ENCODE results near the gene PRPF40B. TPM values are rescaled to one million over a fixed set of nuclear protein-coding genes. Genes with fewer than 3 reads are reported as not detected.

Gene PRPF40B
- total RNA-seq (10 to 100 TPM; 12.7 to 25.5 (median 20.9) TPM), polyA plus RNA-seq (10 to 100 TPM; 12.0 to 21.1 TPM)
- long read RNA-seq, donor 1, partial matches to known transcripts = 19 of 80 reads
- long read RNA-seq, donor 1, other reads (novel, unspliced or antisense) = 60 of 80 reads
- long read RNA-seq, donor 2, partial matches to known transcripts = 20 of 102 reads
- long read RNA-seq, donor 2, other reads (novel, unspliced or antisense) = 80 of 102 reads
- long read RNA-seq, donor 3, partial matches to known transcripts = 8 of 46 reads
- long read RNA-seq, donor 3, other reads (novel, unspliced or antisense) = 36 of 46 reads

- intact Hi-C loops (cut with DNase I) = loop anchor here in 3 of 10 donors (1.0 to 10.0 kb wide), 5 partner anchors 41 to 221 kb away; partner anchors contain the start of genes BCDIN3D (in 1 of the 3) and MCRS1 (in 1 of the 3)
- H3K36me3 ChIP-seq = no peaks in the 10 kb centered on the region
Observed at GRCh38 chr12:49623142-49623904, at the start of gene PRPF40B. TSS of gene PRPF40B (plus strand) at chr12:49623561. CDS start at chr12:49623591, 30 bp downstream.

DNA sequence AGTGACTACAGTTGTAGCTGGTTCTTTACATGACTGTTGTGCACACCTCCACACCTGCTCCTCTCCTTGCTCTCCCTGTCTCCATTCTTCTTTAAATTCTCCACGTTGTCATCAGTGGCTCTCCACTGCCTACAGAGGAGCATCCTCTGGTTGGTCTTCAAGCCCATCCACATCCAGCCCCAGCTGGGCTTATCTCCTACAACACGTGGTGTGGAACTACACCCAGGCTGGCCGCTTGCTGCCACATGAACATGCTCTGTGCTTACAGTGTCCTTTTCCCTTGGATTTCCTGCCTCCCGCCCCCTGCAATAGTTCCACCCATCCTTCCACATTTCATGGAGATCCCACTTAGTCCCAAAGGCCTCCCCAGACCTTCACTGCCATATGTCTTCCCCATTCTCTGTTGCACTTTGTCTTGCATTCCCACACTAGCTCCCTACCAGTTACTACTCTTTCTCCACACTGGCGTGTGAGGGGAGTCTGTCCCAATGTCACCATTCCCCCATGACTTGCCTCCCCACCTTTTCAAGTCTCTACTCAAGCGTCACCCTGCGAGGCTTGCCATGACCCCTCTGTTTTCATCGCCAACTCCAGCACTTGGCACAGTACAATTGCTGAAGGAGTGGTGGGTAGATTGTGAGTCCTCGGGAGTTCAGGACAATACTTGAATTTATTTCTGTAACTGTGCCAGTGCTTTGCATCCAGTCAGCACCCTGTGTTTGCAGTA, 45.6 kb upstream of the PRPF40B start:
- WGBS, 4 donors = 58 to 66% (median 61%) methylated on average over 9 of the region's 9 CpGs
- no peak for TF ChIP-seq POLR2A (IDR thresholded peaks at IDR 0.05)
- ATAC-seq (no peak), DNase-seq (no peak)
- intact Hi-C loops (cut with DNase I) = loop anchor here in 1 of 10 donors (10.0 kb wide), 1 partner anchor 213 kb away; the partner anchor contains the start of gene SPATS2
- Histone ChIP-seq H3K27me3 (no peaks in the 10 kb centered on the region), H3K4me1 (peaks cover 0 to 32% (median 13%) of the 10 kb centered on the region in 12 donors), H3K27ac (no peak overlapping the region), H3K4me3 (no peak overlapping the region), H3K36me3 (peaks cover 0 to 27% (median 13%) of the 10 kb centered on the region in 9 donors), H3K9me3 (no peaks in the 10 kb centered on the region)

More at GRCh38 chr12:49623142-49623904, at the start of gene PRPF40B:
- Histone ChIP-seq H3K4me3 (peak within 1 kb of the TSS; percentile 38 to 75 (median 64)), H3K4me1 (peaks cover 0 to 25% (median 16%) of the 10 kb centered on the region in 12 donors), H3K27ac (peak within 1 kb of the TSS; percentile 43 to 94 (median 84)), H3K9me3 (no peaks in the 10 kb centered on the region), H3K27me3 (peaks cover 0 to 7% (median 0%) of the 10 kb centered on the region in 9 donors)
- 1 to 2% (median 1%) methylated on average over 25 to 76 of the region's 76 CpGs for WGBS, 4 donors
- TF ChIP-seq POLR2A (IDR thresholded peaks at IDR 0.05) (peak; percentile 63 to 93), CTCF (IDR thresholded peaks at IDR 0.05) (peak; percentile 22 to 65 (median 44))
- DNase-seq (peak; percentile 90 to 93 (median 91)), ATAC-seq (peak; percentile 86 to 91 (median 90))

- H3K4me3 ChIP-seq = no peak overlapping the region
- no peak for DNase-seq
- H3K4me1 ChIP-seq = peaks cover 0 to 41% (median 18%) of the 10 kb centered on the region in 12 donors
- H3K27me3 ChIP-seq = no peaks in the 10 kb centered on the region
- no peaks in the 10 kb centered on the region for H3K9me3 ChIP-seq
- intact Hi-C loops (cut with DNase I) = loop anchor here in 1 of 10 donors (10.0 kb wide), 1 partner anchor 214 kb away; the partner anchor contains the start of gene SPATS2
- no peak overlapping the region for H3K27ac ChIP-seq
- TF ChIP-seq CTCF (IDR thresholded peaks at IDR 0.05) (no peak), POLR2A (IDR thresholded peaks at IDR 0.05) (no peak)
- no peak for ATAC-seq
- peaks cover 0 to 25% (median 13%) of the 10 kb centered on the region in 9 donors for H3K36me3 ChIP-seq
- 79 to 89% (median 85%) methylated on average over 13 of the region's 13 CpGs for WGBS, 4 donors
Observed at GRCh38 chr12:49578471-49579112, 44.8 kb upstream of the PRPF40B start.
